Progenitor cell of endocrine pancreas (in vitro differentiated cells): ENCODE results near the gene RSPH1. TPM values are rescaled to one million over a fixed set of nuclear protein-coding genes. Genes with fewer than 3 reads are reported as not detected.

Experiments used
- DNase-seq: peaks from one replicate; pipeline ENCODE4 v3.0.0; 2021; ENCODE audit warnings: low spot score; ENCODE audit not compliant: unreplicated experiment
- H3K27ac Mint-ChIP-seq: 2 replicates; pipeline ENCODE4 v1.8.0; 2021; ENCODE audit warnings: mild to moderate bottlenecking, moderate library complexity, mixed read lengths
- H3K27me3 Mint-ChIP-seq: 2 replicates; pipeline ENCODE4 v1.8.0; 2021; ENCODE audit warnings: mixed read lengths
- H3K36me3 Mint-ChIP-seq: 2 replicates; pipeline ENCODE4 v1.8.0; 2022; ENCODE audit warnings: mixed read lengths; ENCODE audit not compliant: insufficient read depth
- H3K4me1 Mint-ChIP-seq: 2 replicates; pipeline ENCODE4 v1.8.0; 2021; ENCODE audit warnings: low read depth, mixed read lengths
- H3K4me3 Mint-ChIP-seq: 2 replicates; pipeline ENCODE4 v1.8.0; 2021; ENCODE audit warnings: low read depth, mild to moderate bottlenecking, moderate library complexity, mixed read lengths
- H3K9me3 Mint-ChIP-seq: 2 replicates; pipeline ENCODE4 v1.8.0; 2021; ENCODE audit warnings: low read depth, mixed read lengths
- total RNA-seq: library from RNA; stranded (reverse); gene quantifications from 2 replicates; pipeline ENCODE4 v1.2.1, GENCODE V29; 2021
- TF ChIP-seq, protein P1 (sequence below): fragments of 200-600 bp; sonication (generic); IDR thresholded peaks from one replicate; pipeline ENCODE4 v1.5.0; 2021; ENCODE audit warnings: antibody characterized with exemption, mild to moderate bottlenecking; ENCODE audit not compliant: unreplicated experiment

Gene RSPH1
- total RNA-seq, 1 donor from 2014 or later = 7.1 TPM

DNA sequence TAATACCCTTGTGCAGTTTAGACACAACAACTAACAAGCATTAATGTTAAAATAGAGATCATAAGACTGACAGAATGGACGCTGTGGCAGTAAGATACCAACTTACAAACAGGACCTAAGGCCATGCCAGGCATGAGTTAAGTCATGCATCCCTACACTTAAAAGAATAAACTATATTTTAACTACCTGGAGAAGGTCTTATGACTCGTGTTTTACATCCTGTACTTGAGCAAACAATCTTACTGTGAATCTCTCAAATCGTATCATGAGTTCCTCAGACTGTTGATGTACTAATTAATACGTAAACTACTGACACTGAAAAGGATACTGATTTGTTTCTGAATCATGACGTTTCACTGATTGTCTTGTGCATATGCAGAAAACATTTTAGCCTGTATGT is 2.0 kb upstream of the RSPH1 start:
- Mint-ChIP-seq H3K36me3 (no peaks in the 10 kb centered on the region), H3K27me3 (no peaks in the 10 kb centered on the region), H3K4me1 (peaks cover 18% of the 10 kb centered on the region), H3K27ac (no peak overlapping the region), H3K4me3 (no peak overlapping the region), H3K9me3 (no peaks in the 10 kb centered on the region)
- TF ChIP-seq, protein P1, sequence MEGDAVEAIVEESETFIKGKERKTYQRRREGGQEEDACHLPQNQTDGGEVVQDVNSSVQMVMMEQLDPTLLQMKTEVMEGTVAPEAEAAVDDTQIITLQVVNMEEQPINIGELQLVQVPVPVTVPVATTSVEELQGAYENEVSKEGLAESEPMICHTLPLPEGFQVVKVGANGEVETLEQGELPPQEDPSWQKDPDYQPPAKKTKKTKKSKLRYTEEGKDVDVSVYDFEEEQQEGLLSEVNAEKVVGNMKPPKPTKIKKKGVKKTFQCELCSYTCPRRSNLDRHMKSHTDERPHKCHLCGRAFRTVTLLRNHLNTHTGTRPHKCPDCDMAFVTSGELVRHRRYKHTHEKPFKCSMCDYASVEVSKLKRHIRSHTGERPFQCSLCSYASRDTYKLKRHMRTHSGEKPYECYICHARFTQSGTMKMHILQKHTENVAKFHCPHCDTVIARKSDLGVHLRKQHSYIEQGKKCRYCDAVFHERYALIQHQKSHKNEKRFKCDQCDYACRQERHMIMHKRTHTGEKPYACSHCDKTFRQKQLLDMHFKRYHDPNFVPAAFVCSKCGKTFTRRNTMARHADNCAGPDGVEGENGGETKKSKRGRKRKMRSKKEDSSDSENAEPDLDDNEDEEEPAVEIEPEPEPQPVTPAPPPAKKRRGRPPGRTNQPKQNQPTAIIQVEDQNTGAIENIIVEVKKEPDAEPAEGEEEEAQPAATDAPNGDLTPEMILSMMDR = no peak
- DNase-seq = no peak

DNA sequence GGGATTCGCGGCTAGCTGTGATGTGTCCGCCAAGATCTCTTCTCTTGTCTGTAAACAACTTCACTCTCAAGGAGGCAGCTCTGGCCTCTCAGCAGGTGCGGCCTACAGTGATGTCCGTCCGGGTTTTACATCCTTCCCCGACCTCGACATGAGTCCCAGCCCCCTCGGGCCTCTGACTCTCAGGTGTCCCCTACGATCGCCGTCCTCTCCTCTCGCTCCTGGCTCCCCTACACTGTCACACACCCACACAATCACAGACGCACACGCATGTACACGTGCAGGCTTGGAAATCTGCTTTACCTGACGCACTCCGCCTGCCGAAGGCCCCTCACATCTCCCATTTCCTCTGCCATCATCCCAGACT is 797 bp upstream of the RSPH1 start:
- Mint-ChIP-seq H3K9me3 (no peaks in the 10 kb centered on the region), H3K36me3 (no peaks in the 10 kb centered on the region), H3K27ac (peak overlapping the region; percentile 92), H3K27me3 (no peaks in the 10 kb centered on the region), H3K4me1 (peaks cover 20% of the 10 kb centered on the region), H3K4me3 (peak overlapping the region; percentile 78)
- TF ChIP-seq, protein P1 = no peak
- DNase-seq = no peak

DNA sequence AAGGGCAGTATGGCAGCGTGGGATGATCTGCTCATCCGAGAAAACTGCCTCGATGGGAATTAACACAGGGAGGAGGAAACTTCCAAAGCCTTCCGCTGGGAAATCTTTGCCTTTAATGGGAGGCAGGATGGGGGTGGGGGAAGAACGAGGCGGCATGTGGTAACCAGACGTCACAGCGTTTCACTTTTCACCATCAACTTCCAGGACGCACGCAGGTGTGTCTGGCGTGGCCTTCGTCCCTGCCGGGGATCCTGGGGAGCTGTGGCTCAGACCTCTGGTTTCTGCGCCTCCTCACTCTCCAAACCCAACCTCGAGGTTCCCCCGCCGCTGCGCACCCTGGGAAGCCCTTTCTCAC is 282 bp downstream of the RSPH1 start:
- Mint-ChIP-seq H3K4me1 (peaks cover 20% of the 10 kb centered on the region), H3K27ac (peak overlapping the region; percentile 74), H3K27me3 (no peaks in the 10 kb centered on the region), H3K9me3 (no peaks in the 10 kb centered on the region), H3K4me3 (peak overlapping the region; percentile 78), H3K36me3 (no peaks in the 10 kb centered on the region)
- TF ChIP-seq, protein P1 = no peak
- DNase-seq = no peak

DNA sequence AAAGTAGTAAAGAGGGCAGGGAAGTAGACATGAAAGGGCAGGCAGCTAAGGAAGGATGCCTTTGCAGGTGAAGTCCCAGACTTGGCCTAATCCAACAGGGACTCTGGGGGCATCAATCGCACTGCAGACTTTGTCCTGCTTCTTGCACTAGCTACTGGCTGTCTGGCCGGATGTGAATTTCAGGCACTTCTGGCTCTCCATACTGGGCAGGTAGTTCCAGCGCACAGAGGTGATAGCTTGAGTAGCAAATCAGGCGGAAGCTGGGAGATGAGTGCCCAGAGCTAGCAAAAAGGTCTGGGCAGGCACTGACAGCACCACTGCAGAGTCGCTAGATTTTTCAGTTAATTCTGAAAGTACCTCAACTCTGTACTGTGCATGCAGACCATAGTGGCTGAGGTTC is 997 bp downstream of the RSPH1 start:
- Mint-ChIP-seq H3K27ac (no peak overlapping the region), H3K4me1 (peaks cover 20% of the 10 kb centered on the region), H3K9me3 (no peaks in the 10 kb centered on the region), H3K4me3 (no peak overlapping the region), H3K36me3 (no peaks in the 10 kb centered on the region), H3K27me3 (no peaks in the 10 kb centered on the region)
- TF ChIP-seq, protein P1 = no peak
- DNase-seq = no peak

DNA sequence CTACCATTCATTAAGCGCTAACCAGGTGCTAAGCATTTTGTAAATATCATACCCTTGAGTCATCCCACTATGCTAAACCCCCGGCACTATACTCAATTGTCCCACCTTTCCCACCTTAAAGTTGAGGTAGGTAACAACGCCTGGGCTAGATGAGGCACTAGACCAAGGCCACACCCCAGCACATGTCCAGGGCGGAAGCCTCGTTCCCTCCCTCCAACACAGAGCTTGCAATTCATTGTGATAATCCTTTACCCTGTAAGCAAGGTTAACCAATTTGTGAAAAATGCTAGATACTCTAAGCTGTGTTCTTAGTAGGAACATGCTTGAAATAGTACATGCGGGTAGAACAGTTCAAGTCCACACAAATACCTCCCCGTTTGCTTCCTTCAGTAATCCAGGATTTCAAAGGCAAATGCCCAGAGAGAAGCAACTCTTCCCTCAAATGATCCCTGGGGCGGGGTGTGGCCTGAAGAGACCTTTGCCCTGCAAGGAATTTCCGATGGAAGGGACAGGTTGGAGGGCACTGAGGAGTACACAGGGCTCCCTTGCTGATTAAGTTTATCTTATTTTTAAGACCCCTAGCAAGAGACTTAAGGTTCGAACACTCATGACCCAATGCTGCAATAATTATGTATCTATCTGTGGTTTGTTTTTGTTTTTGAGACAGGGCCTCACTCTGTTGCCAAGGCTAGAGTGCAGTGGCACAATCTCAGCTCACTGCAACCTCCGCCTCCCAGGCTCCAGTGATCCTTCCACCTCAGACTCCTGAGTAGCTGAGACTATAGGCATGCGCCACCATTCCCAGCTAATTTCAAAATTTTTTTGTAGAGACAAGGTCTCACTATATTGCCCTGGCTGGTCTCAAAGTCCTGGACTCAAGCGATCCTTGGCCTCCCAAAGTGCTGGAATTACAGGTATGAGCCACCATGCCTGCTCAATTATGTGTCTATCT is 2.6 kb downstream of the RSPH1 start:
- Mint-ChIP-seq H3K27ac (no peak overlapping the region), H3K36me3 (no peaks in the 10 kb centered on the region), H3K27me3 (no peaks in the 10 kb centered on the region), H3K4me3 (no peak overlapping the region), H3K9me3 (no peaks in the 10 kb centered on the region), H3K4me1 (peaks cover 20% of the 10 kb centered on the region)
- no peak for DNase-seq
- TF ChIP-seq, protein P1 = no peak
